ENCODE data around the gene IQUB. TPM values are rescaled to one million over a fixed set of nuclear protein-coding genes. Genes with fewer than 3 reads are reported as not detected.
A peak's percentile ranks its signal among the peaks of the same experiment; 100 is the strongest.
"Not testable (repeated sequence)": the region's sequence is repeated elsewhere in the genome, so short reads cannot be mapped to it uniquely, and the experiment has no call there.

Gene IQUB
- total RNA-seq, 4 donors from 2014 or later, result 0.83 to 13.3 (median 6.7) TPM

DNA sequence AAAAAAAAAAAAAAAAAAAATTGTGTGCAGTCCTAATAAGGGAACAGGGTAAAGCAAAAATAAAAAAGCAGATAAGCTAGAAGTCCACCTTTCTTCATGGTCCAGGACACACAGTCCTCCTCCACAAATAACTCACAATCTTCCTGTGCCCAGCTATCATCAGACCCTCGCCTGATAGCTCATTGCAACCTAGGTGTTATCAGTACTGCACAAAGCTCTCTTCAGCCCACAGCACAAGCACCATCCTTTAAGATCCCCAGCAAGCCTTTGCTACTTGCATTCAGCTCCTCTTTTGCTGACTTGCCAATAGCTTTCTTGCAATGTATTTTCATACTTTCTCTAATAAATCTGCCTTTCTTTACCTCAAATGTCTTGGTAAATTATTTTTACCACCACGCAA is 18.2 kb upstream of the IQUB start:
- 97% methylated on average over 2 of the region's 2 CpGs for WGBS
- intact Hi-C loops (cut with DNase I), result loop anchor here (10.0 kb wide), 1 partner anchor 668 kb away; the partner anchor contains the start of gene CADPS2
- Histone ChIP-seq H3K9me3 (no peaks in the 10 kb centered on the region), H3K4me1 (peaks cover 47 to 69% (median 58%) of the 10 kb centered on the region in 4 donors), H3K27ac (replicated peaks in 1 of 4) (no peak overlapping the region), H3K27me3 (no peaks in the 10 kb centered on the region), H3K4me3 (no peak overlapping the region), H3K36me3 (peaks cover 0 to 48% (median 18%) of the 10 kb centered on the region in 4 donors)
- TF ChIP-seq, protein P1, sequence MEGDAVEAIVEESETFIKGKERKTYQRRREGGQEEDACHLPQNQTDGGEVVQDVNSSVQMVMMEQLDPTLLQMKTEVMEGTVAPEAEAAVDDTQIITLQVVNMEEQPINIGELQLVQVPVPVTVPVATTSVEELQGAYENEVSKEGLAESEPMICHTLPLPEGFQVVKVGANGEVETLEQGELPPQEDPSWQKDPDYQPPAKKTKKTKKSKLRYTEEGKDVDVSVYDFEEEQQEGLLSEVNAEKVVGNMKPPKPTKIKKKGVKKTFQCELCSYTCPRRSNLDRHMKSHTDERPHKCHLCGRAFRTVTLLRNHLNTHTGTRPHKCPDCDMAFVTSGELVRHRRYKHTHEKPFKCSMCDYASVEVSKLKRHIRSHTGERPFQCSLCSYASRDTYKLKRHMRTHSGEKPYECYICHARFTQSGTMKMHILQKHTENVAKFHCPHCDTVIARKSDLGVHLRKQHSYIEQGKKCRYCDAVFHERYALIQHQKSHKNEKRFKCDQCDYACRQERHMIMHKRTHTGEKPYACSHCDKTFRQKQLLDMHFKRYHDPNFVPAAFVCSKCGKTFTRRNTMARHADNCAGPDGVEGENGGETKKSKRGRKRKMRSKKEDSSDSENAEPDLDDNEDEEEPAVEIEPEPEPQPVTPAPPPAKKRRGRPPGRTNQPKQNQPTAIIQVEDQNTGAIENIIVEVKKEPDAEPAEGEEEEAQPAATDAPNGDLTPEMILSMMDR (IDR thresholded peaks at IDR 0.05), result no peak
- TF ChIP-seq POLR2A (IDR thresholded peaks at IDR 0.05; ENCODE audit: low read depth) (no peak), EP300 (IDR thresholded peaks at IDR 0.05) (no peak), POLR2AphosphoS5 (IDR thresholded peaks at IDR 0.05) (no peak)
- DNase-seq (ENCODE audit: extremely low spot score), result no peak

DNA sequence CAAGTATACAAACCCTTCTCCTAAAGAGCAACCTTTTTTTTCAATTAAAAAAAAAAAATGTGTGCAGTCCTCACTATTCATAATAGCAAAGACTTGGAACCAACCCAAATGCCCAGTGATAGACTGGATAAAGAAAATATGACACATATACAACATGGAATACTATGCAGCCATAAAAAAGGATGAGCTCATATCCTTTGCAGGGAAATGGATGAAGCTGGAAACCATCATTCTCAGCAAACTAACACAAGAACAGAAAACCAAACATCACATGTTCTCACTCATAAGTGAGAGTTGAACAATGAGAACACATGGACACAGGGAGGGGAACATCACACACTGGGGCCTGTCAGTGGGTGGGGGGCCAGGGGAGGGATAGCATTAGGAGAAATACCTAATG is 17.7 kb upstream of the IQUB start:
- H3K27me3 ChIP-seq; H3K9me3 ChIP-seq; H3K4me3 ChIP-seq; DNase-seq (ENCODE audit: extremely low spot score); H3K27ac ChIP-seq (replicated peaks in 1 of 4): not testable (repeated sequence)
- peaks cover 0 to 48% (median 18%) of the 10 kb centered on the region in 4 donors for H3K36me3 ChIP-seq
- peaks cover 47 to 74% (median 63%) of the 10 kb centered on the region in 4 donors for H3K4me1 ChIP-seq
- intact Hi-C loops (cut with DNase I), result loop anchor here (10.0 kb wide), 1 partner anchor 667 kb away; the partner anchor contains the start of gene CADPS2

DNA sequence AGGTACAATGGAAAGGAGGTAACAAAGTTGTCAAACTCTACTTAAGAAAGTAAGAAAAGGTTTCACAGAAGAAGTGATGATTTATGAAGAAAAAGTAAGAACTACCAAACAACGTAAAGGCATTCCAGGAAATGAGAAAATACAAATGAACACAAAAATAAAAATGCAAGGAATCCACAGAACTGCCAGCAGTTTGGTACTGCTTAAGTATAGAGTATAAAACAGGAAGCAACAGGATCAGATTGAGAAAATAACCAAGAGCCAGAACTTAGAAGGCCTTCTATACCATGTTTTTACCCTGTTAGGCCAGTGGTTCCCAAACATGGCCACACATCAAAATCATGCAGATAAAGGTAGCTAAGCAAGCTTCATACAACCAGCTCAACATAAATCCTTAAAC is 14.0 kb upstream of the IQUB start:
- peaks cover 21 to 52% (median 31%) of the 10 kb centered on the region in 4 donors for H3K4me1 ChIP-seq
- no peaks in the 10 kb centered on the region for H3K9me3 ChIP-seq
- WGBS, result 85% methylated on average over 1 of the region's 1 CpG
- H3K36me3 ChIP-seq, result peaks cover 0 to 32% (median 18%) of the 10 kb centered on the region in 4 donors
- no peak overlapping the region for H3K4me3 ChIP-seq
- no peaks in the 10 kb centered on the region for H3K27me3 ChIP-seq
- intact Hi-C loops (cut with DNase I), result no loop called here
- no peak overlapping the region for H3K27ac ChIP-seq (replicated peaks in 1 of 4)
- no peak for TF ChIP-seq POLR2A (IDR thresholded peaks at IDR 0.05; ENCODE audit: low read depth)
- no peak for DNase-seq (ENCODE audit: extremely low spot score)

DNA sequence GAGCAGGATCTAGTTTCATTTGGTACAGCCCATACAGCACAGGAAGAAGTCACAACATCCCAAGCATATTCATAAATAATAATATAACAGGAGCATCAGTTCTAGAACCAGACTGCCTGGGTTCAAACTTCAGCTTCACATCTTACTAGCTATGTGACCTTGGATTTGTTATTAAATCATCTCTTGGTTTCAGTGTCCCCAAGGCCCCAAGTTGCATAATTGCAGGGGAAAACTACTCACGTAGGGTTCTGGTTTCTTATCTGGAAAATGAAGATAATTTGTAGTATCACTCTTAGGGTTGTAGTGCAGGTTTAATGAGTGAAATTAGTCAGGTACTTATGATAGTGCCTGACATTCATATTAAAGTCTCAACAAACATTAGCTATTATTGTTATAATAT is 5.5 kb upstream of the IQUB start:
- H3K4me3 ChIP-seq, result no peak overlapping the region
- peaks cover 6 to 36% (median 20%) of the 10 kb centered on the region in 4 donors for H3K4me1 ChIP-seq
- intact Hi-C loops (cut with DNase I), result loop anchor here (5.0 kb wide), 1 partner anchor 48 kb away; no protein-coding TSS in a partner anchor
- TF ChIP-seq, protein P1 (IDR thresholded peaks at IDR 0.05), result no peak
- no peak for TF ChIP-seq POLR2AphosphoS5 (IDR thresholded peaks at IDR 0.05)
- no peak for TF ChIP-seq POLR2A (IDR thresholded peaks at IDR 0.05; ENCODE audit: low read depth)
- TF ChIP-seq EP300 (IDR thresholded peaks at IDR 0.05), result no peak
- peak overlapping the region in 1 of 4 donors; percentile 2 for H3K27ac ChIP-seq (replicated peaks in 1 of 4)
- no peaks in the 10 kb centered on the region for H3K27me3 ChIP-seq
- no peaks in the 10 kb centered on the region for H3K9me3 ChIP-seq
- whole genome bisulfite sequencing, result 78% methylated on average over 1 of the region's 1 CpG
- DNase-seq (ENCODE audit: extremely low spot score), result no peak
- peaks cover 0 to 8% (median 4%) of the 10 kb centered on the region in 4 donors for H3K36me3 ChIP-seq

DNA sequence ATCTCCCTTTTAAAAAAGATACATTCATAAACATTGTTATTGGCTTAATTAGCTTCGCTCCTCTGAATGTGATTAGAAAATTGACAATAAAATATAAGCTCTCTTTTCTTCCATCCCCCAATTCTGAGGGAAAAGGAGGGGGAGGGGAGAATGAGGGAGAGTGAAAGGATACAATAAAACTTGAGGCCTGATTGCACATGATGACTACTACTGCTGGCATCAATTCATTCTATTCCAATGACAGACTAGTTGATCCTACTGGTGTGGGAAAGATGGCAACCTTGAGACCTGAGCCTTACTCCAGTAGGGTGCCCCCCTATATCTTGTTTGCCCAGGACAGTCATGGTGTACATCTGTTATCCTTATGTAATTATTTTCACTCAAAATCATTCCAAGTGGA is 4.5 kb upstream of the IQUB start:
- peaks cover 0 to 8% (median 4%) of the 10 kb centered on the region in 4 donors for H3K36me3 ChIP-seq
- TF ChIP-seq, protein P1 (IDR thresholded peaks at IDR 0.05), result no peak
- TF ChIP-seq EP300 (IDR thresholded peaks at IDR 0.05) (no peak), POLR2AphosphoS5 (IDR thresholded peaks at IDR 0.05) (no peak)
- no peak overlapping the region for H3K4me3 ChIP-seq
- no peak for DNase-seq (ENCODE audit: extremely low spot score)
- 100% methylated on average over 1 of the region's 1 CpG for WGBS
- peak overlapping the region in 3 of 4 donors; percentile 21 to 91 (median 31) for H3K27ac ChIP-seq (replicated peaks in 1 of 4)
- intact Hi-C loops (cut with DNase I), result loop anchor here (5.0 kb wide), 1 partner anchor 47 kb away; no protein-coding TSS in a partner anchor
- H3K4me1 ChIP-seq, result peaks cover 9 to 39% (median 23%) of the 10 kb centered on the region in 4 donors
- H3K27me3 ChIP-seq, result no peaks in the 10 kb centered on the region
- no peaks in the 10 kb centered on the region for H3K9me3 ChIP-seq

Measured in esophagus muscularis mucosa (tissue), 4 donors.